HG03342 (cell line): ENCODE results near the gene DPF1.

Experiments used
- ATAC-seq: cut with Tn5 transposase; IDR thresholded peaks from one replicate; pipeline ENCODE4 v1.9.1; 2021; ENCODE audit warnings: mild to moderate bottlenecking, moderate library complexity; ENCODE audit not compliant: unreplicated experiment

The DPF1 gene

GRCh38 chr19:38170334-38170733, 53.7 kb downstream of the DPF1 start:
- no peak for ATAC-seq

GRCh38 chr19:38168637-38169036, 55.4 kb downstream of the DPF1 start:
- no peak for ATAC-seq

- no peak for ATAC-seq
These were observed 58.7 kb downstream of the DPF1 start for GRCh38 chr19:38165335-38165734.

- no peak for ATAC-seq
These were observed 59.5 kb downstream of the DPF1 start for GRCh38 chr19:38164526-38164925.

- no peak for ATAC-seq
These were observed 60.4 kb downstream of the DPF1 start for GRCh38 chr19:38163419-38164290.

- no peak for ATAC-seq
These were observed 61.4 kb downstream of the DPF1 start for GRCh38 chr19:38162632-38163031.

- ATAC-seq, result no peak
These were observed 61.9 kb downstream of the DPF1 start for GRCh38 chr19:38162094-38162493.
